Kidney (tissue), 14 donors: ENCODE data around the gene ARHGAP26. TPM values are rescaled to one million over a fixed set of nuclear protein-coding genes. Genes with fewer than 3 reads are reported as not detected.

Experiments
- DNase-seq, 5 donors: peaks; one replicate each; pipeline ENCODE4 v3.0.0-alpha.2; 2013 to 2020
- FAIRE-seq: peaks from 2 replicates; lab custom pipeline; 2012; peaks lifted over from hg19 to GRCh38; lab: Jason Lieb, UNC
- H3K27ac ChIP-seq, 2 donors: one replicate each; pipeline ENCODE4 v1.7.0; 2013; ENCODE audit warnings: low read depth in 2 of 2, low read length in 2 of 2, inconsistent platforms in 1 of 2
- H3K27me3 ChIP-seq: one replicate; pipeline ENCODE4 v1.7.1; 2013; ENCODE audit warnings: low read length, inconsistent platforms; ENCODE audit not compliant: control insufficient read depth, insufficient read depth
- H3K36me3 ChIP-seq, 3 donors: one replicate each; pipeline versions ENCODE4 v1.7.0 to v1.7.1; 2013; ENCODE audit warnings: low read length in 3 of 3, control low read depth in 1 of 3, inconsistent platforms in 1 of 3; ENCODE audit not compliant: insufficient read depth in 3 of 3, control insufficient read depth in 2 of 3
- H3K4me1 ChIP-seq, 3 donors: one replicate each; pipeline versions ENCODE4 v1.7.0 to v1.7.1; 2013; ENCODE audit warnings: low read length in 3 of 3, inconsistent platforms in 1 of 3, low read depth in 1 of 3; ENCODE audit not compliant: control insufficient read depth in 2 of 3, insufficient read depth in 2 of 3
- H3K4me3 ChIP-seq, 3 donors: one replicate each; pipeline versions ENCODE4 v1.7.0 to v1.8.1; 2013; ENCODE audit warnings: low read length in 3 of 3, control low read depth in 1 of 3, inconsistent platforms in 1 of 3
- H3K9ac ChIP-seq, 3 donors: one replicate each; pipeline versions ENCODE4 v1.7.0 to v1.7.1; 2013; ENCODE audit warnings: low read length in 3 of 3, control low read depth in 1 of 3, inconsistent platforms in 1 of 3
- H3K9me3 ChIP-seq, 3 donors: one replicate each; pipeline versions ENCODE4 v1.7.0 to v1.7.1; 2013; ENCODE audit warnings: low read length in 3 of 3, control low read depth in 1 of 3, inconsistent platforms in 1 of 3; ENCODE audit not compliant: control insufficient read depth in 2 of 3, insufficient read depth in 1 of 3
- intact Hi-C: fragments of 100-400 bp; cut with DNase I; formaldehyde crosslinking; loops from one replicate; pipeline ENCODE4 v1.11.1; 2022
- polyA plus RNA-seq: library from polyadenylated mRNA; stranded (reverse); fragments of 350-450 nt; fragmentation: Illumina TruSeq; extraction: RNeasy Lipid Tissue Mini Kit (QIAGEN cat#74804); gene quantifications from one replicate; pipeline ENCODE4 v1.2.3, GENCODE V29; 2014; ENCODE audit warnings: low read depth, low replicate concordance; ENCODE audit not compliant: insufficient read depth
- total RNA-seq: library from RNA; stranded (reverse); fragmentation: NEBNext Ultra II Directional; extraction: Animal tissue kit (Norgen Biotek cat#: 25700); gene quantifications from one replicate; pipeline ENCODE4 v1.2.1, GENCODE V29; 2021
- TF ChIP-seq, protein P1 (sequence below): IDR thresholded peaks from 3 replicates; pipeline ENCODE4 v1.5.1; 2012; ENCODE audit warnings: mild to moderate bottlenecking, moderate library complexity, borderline replicate concordance; ENCODE audit not compliant: insufficient read depth; ENCODE audit errors: extremely low read depth
- donor health status: control.
- donor health status: control.
- donor health status: control.
- donor health status: control.
- donor health status: control.
- donor health status: DM: yes; HTN: yes; CAD: no.
- donor health status: Normal renal cell carcinoma (clear cell type).

The ARHGAP26 gene
- total and polyA plus RNA-seq, 2 donors from 2014 or later, result 2.5 to 85.7 TPM

DNA sequence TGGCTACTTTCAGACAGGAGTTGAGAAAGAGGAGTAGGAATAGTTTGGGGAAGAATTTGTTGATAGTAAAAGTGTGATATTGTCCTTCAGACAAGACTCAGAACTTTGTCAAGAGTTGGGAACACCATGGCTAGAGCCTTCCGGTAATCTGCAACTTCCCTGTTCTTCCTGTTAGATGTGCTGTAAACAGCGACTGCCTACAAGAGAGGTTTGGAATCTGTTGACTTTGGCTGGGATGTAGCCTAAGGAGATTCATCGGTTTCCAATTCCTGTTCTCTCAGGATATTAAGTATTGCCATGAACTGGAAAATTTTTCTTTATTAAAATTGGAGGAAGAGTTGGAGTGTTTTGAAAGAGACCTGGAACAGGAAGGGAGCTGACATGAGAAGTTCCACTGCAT is 43.9 kb downstream of the ARHGAP26 start:
- Histone ChIP-seq H3K27ac (peak overlapping the region; percentile 71 to 81), H3K4me1 (peaks cover 0 to 31% (median 11%) of the 10 kb centered on the region in 3 donors), H3K27me3 (no peaks in the 10 kb centered on the region), H3K9me3 (no peaks in the 10 kb centered on the region), H3K4me3 (no peak overlapping the region), H3K36me3 (no peaks in the 10 kb centered on the region), H3K9ac (no peak overlapping the region)
- DNase-seq, result peak in 1 of 5 donors; percentile 36
- no peak for FAIRE-seq
- TF ChIP-seq, protein P1, sequence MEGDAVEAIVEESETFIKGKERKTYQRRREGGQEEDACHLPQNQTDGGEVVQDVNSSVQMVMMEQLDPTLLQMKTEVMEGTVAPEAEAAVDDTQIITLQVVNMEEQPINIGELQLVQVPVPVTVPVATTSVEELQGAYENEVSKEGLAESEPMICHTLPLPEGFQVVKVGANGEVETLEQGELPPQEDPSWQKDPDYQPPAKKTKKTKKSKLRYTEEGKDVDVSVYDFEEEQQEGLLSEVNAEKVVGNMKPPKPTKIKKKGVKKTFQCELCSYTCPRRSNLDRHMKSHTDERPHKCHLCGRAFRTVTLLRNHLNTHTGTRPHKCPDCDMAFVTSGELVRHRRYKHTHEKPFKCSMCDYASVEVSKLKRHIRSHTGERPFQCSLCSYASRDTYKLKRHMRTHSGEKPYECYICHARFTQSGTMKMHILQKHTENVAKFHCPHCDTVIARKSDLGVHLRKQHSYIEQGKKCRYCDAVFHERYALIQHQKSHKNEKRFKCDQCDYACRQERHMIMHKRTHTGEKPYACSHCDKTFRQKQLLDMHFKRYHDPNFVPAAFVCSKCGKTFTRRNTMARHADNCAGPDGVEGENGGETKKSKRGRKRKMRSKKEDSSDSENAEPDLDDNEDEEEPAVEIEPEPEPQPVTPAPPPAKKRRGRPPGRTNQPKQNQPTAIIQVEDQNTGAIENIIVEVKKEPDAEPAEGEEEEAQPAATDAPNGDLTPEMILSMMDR, result no peak
- intact Hi-C loops, result no loop called here

DNA sequence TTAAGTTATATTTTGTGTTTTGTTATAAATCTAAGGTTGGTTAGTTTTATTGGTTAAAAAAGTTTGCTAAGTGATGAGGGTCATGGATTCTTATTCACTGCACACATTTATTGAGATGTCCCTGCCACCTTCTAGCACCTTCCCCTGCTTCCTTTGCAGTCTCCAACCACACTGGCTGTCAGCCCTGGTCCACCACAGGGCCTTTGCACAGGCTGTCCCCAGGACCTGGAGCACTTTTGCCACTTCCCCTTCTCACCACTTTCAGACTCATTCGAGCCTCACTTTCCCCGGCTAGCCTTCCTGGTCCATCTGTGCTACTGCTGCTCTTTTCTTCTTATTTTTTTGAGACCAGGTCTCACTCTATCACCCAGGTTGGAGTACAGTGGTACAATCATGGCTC is 45.3 kb downstream of the ARHGAP26 start:
- Histone ChIP-seq H3K4me3 (no peak overlapping the region), H3K36me3 (no peaks in the 10 kb centered on the region), H3K9ac (no peak overlapping the region), H3K27ac (no peak overlapping the region), H3K27me3 (no peaks in the 10 kb centered on the region), H3K4me1 (peaks cover 0 to 27% (median 8%) of the 10 kb centered on the region in 3 donors), H3K9me3 (no peaks in the 10 kb centered on the region)
- no peak for FAIRE-seq
- intact Hi-C loops, result no loop called here
- DNase-seq, result no peak
- TF ChIP-seq, protein P1, result no peak

DNA sequence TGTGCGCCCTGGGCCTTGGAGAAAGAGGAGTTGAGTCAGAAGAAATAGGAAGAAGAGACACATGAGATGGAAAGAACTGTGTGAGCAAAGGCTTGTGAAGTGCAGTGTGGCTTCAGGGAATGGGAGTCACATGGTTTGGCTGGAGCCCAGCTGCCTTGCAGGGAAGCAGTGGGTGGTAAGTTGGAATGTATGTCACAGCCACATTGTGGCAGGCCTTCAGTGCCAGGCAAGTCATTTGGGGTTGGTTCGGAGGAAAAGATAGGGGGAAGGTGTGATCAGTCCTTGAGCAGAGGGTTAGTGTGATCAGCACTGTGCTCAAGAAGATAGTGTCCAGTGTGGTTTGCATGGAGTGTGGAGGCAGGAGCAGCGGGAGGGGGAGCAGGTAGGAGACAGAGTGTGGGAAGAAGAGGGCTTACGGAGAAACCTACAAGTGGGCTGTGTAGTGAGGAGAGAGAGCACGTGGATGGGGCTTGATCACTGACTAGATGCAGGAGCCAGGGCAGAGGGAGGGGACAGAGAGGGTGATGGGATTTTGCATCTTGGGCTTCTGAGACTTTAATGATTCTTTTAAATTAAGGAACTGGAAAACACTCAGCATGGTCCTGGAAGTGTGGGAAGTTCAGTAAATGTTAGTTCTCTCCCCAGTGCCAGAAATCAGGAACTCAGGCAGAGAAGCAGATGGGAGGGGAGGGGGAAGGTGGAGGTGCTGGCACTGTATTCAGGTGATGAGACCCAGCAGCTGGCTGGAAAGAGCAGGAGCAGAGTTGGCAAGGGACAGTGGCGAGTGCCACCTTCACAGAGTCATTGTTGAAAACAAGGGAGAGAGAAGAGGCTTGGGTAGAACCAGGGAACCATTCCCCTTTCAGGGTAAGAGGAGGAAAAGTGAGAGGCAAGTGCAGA is 46.6 kb downstream of the ARHGAP26 start:
- Histone ChIP-seq H3K4me1 (peaks cover 0 to 20% (median 15%) of the 10 kb centered on the region in 3 donors), H3K9me3 (no peaks in the 10 kb centered on the region), H3K9ac (no peak overlapping the region), H3K27me3 (no peaks in the 10 kb centered on the region), H3K36me3 (no peaks in the 10 kb centered on the region), H3K27ac (no peak overlapping the region), H3K4me3 (no peak overlapping the region)
- FAIRE-seq (no peak), DNase-seq (no peak)
- intact Hi-C loops, result no loop called here
- TF ChIP-seq, protein P1, result no peak
